Panc1 (cell line): ENCODE measurements around the gene CSPG5. TPM values are rescaled to one million over a fixed set of nuclear protein-coding genes. Genes with fewer than 3 reads are reported as not detected.

Experiments used
- ATAC-seq: fragments of 200-7000 bp; cut with Tn5 transposase; 2 replicates; pipeline ENCODE4 v1.9.1; 2020; ENCODE audit warnings: mild to moderate bottlenecking, moderate library complexity
- BruUV-seq: library from RNA; stranded (reverse); fragments of 400-500 nt; replicated peaks from 2 replicates; lab custom pipeline; 2021; lab: Mats Ljungman, UMichigan
- CTCF ChIA-PET: fragments of 300-600 bp; sonication (Branson Sonifier 250); formaldehyde crosslinking; loops from one replicate; lab custom pipeline; 2022; ENCODE audit warnings: antibody characterized with exemption; lab: Charles Lee
- POLR2A ChIA-PET: fragments of 300-600 bp; sonication (Branson Sonifier 250); formaldehyde crosslinking; loops from one replicate; lab custom pipeline; 2022; ENCODE audit warnings: antibody characterized with exemption; lab: Charles Lee
- DNase-seq: peaks from one replicate; pipeline ENCODE4 v3.0.0-alpha.2; 2010; ENCODE audit warnings: low read depth, low spot score
- H3K27ac ChIP-seq: 2 replicates; pipeline ENCODE4 v1.5.1; 2011; ENCODE audit warnings: mild to moderate bottlenecking, low read length, inconsistent platforms
- H3K27me3 ChIP-seq: fragments of 200-500 bp; sonication (Bioruptor generic); 2 replicates; pipeline ENCODE4 v1.6.0; 2014; ENCODE audit warnings: low read length, inconsistent platforms; ENCODE audit not compliant: control insufficient read depth, insufficient read depth
- H3K36me3 ChIP-seq: fragments of 200-500 bp; sonication (Bioruptor generic); 2 replicates; pipeline ENCODE4 v1.5.1; 2014; ENCODE audit warnings: inconsistent platforms, mild to moderate bottlenecking, low read length, moderate library complexity; ENCODE audit not compliant: control insufficient read depth, insufficient read depth
- H3K4me1 ChIP-seq: 2 replicates; pipeline ENCODE4 v1.5.1; 2011; ENCODE audit warnings: inconsistent platforms, mild to moderate bottlenecking, low read length, moderate library complexity; ENCODE audit not compliant: control insufficient read depth, insufficient read depth
- H3K4me3 ChIP-seq, 2 experiments: 2 replicates each; pipeline ENCODE4 v1.5.1; 2011 to 2012; ENCODE audit warnings: low read depth in 2 of 2, low read length in 2 of 2, mild to moderate bottlenecking in 2 of 2, inconsistent platforms in 1 of 2, moderate library complexity in 1 of 2
- H3K9me3 ChIP-seq: fragments of 200-500 bp; sonication (Bioruptor generic); 2 replicates; pipeline ENCODE4 v1.5.1; 2014; ENCODE audit warnings: low read depth, mild to moderate bottlenecking, inconsistent platforms, low read length, moderate library complexity; ENCODE audit not compliant: control insufficient read depth, insufficient read depth
- POLR2AphosphoS5 ChIP-seq: IDR thresholded peaks from 2 replicates; pipeline ENCODE4 v1.6.1; 2012; ENCODE audit warnings: mild to moderate bottlenecking, low read depth, low read length, moderate library complexity
- SIN3A ChIP-seq: IDR thresholded peaks from 2 replicates; pipeline ENCODE4 v1.6.1; 2012; ENCODE audit warnings: low read depth, mild to moderate bottlenecking, low read length, moderate library complexity, borderline replicate concordance; ENCODE audit not compliant: insufficient read depth
- TCF7L2 ChIP-seq: IDR thresholded peaks from 2 replicates; pipeline ENCODE4 v1.6.1; 2011; ENCODE audit warnings: mild to moderate bottlenecking, low read depth, low read length, inconsistent platforms
- in situ Hi-C: cut with HindIII; loops from 2 replicates; pipeline ENCODE4 v1.10.0; 2016; ENCODE audit warnings: low sequenced_read_pairs, low pct_unique_long_range_greater_than_20kb
- intact Hi-C: fragments of 100-400 bp; cut with micrococcal nuclease; formaldehyde crosslinking; loops from one replicate; pipeline ENCODE4 v1.10.0; 2022; ENCODE audit not compliant: unreplicated experiment
- total RNA-seq: library from RNA; stranded (reverse); gene quantifications from one replicate; pipeline ENCODE4 v1.2.1, GENCODE V29; 2021; ENCODE audit not compliant: unreplicated experiment
- TF ChIP-seq, protein P1 (sequence below): fragments of 450-650 bp; IDR thresholded peaks from 2 replicates; pipeline ENCODE4 v1.5.1; 2017; ENCODE audit warnings: mild to moderate bottlenecking
- TF ChIP-seq, protein P2 (sequence below), 2 experiments: IDR thresholded peaks; 2 replicates each; pipeline ENCODE4 v1.6.1; 2011 to 2012; ENCODE audit warnings: low read depth in 2 of 2, control low read depth in 1 of 2, low read length in 1 of 2, mild to moderate bottlenecking in 1 of 2, moderate library complexity in 1 of 2; ENCODE audit not compliant: insufficient read depth in 1 of 2

The CSPG5 gene
- total RNA-seq, 1 experiment from 2014 or later = 3.2 TPM

DNA sequence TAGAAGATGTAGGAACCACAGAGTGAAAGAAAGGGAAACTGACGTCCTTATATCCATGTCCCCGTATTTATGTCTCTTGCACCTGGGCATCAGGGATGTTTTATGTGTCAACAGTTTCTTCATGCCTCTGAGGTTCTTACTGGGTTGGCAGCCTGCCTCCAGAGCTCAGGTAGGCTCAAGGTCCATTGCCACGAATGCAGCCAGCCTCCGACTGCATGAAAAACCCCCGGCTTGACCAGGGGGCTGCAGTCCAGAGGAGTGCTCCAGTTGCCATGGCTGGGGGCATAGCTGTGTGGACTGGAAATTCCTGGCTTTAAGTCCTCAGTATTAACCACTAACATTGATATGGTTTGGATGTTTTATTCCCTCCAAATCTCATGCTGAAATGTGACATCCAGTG is 2.8 kb upstream of the CSPG5 start:
- Histone ChIP-seq H3K4me1 (no peaks in the 10 kb centered on the region), H3K4me3 (no peak overlapping the region), H3K27me3 (no peaks in the 10 kb centered on the region), H3K36me3 (no peaks in the 10 kb centered on the region), H3K27ac (no peak overlapping the region), H3K9me3 (no peaks in the 10 kb centered on the region)
- POLR2A ChIA-PET = no interaction called here
- TF ChIP-seq SIN3A (no peak), TCF7L2 (no peak), POLR2AphosphoS5 (no peak)
- TF ChIP-seq, protein P1, sequence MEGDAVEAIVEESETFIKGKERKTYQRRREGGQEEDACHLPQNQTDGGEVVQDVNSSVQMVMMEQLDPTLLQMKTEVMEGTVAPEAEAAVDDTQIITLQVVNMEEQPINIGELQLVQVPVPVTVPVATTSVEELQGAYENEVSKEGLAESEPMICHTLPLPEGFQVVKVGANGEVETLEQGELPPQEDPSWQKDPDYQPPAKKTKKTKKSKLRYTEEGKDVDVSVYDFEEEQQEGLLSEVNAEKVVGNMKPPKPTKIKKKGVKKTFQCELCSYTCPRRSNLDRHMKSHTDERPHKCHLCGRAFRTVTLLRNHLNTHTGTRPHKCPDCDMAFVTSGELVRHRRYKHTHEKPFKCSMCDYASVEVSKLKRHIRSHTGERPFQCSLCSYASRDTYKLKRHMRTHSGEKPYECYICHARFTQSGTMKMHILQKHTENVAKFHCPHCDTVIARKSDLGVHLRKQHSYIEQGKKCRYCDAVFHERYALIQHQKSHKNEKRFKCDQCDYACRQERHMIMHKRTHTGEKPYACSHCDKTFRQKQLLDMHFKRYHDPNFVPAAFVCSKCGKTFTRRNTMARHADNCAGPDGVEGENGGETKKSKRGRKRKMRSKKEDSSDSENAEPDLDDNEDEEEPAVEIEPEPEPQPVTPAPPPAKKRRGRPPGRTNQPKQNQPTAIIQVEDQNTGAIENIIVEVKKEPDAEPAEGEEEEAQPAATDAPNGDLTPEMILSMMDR = no peak
- TF ChIP-seq, protein P2, sequence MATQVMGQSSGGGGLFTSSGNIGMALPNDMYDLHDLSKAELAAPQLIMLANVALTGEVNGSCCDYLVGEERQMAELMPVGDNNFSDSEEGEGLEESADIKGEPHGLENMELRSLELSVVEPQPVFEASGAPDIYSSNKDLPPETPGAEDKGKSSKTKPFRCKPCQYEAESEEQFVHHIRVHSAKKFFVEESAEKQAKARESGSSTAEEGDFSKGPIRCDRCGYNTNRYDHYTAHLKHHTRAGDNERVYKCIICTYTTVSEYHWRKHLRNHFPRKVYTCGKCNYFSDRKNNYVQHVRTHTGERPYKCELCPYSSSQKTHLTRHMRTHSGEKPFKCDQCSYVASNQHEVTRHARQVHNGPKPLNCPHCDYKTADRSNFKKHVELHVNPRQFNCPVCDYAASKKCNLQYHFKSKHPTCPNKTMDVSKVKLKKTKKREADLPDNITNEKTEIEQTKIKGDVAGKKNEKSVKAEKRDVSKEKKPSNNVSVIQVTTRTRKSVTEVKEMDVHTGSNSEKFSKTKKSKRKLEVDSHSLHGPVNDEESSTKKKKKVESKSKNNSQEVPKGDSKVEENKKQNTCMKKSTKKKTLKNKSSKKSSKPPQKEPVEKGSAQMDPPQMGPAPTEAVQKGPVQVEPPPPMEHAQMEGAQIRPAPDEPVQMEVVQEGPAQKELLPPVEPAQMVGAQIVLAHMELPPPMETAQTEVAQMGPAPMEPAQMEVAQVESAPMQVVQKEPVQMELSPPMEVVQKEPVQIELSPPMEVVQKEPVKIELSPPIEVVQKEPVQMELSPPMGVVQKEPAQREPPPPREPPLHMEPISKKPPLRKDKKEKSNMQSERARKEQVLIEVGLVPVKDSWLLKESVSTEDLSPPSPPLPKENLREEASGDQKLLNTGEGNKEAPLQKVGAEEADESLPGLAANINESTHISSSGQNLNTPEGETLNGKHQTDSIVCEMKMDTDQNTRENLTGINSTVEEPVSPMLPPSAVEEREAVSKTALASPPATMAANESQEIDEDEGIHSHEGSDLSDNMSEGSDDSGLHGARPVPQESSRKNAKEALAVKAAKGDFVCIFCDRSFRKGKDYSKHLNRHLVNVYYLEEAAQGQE (IDR thresholded peaks at IDR 0.05; ENCODE audit: insufficient read depth in 1 of 2, low read depth in 2 of 2, low read length in 1 of 2) = no peak
- ATAC-seq (no peak), DNase-seq (no peak)
- no TSS peak for BruUV-seq
- intact Hi-C loops = no loop called here
- CTCF ChIA-PET = no interaction called here
- in situ Hi-C loops = no loop called here

- Histone ChIP-seq H3K9me3 (no peaks in the 10 kb centered on the region), H3K27ac (no peak overlapping the region), H3K27me3 (no peaks in the 10 kb centered on the region), H3K36me3 (no peaks in the 10 kb centered on the region), H3K4me3 (no peak overlapping the region), H3K4me1 (no peaks in the 10 kb centered on the region)
- ATAC-seq (no peak), DNase-seq (no peak)
- POLR2A ChIA-PET = no interaction called here
- intact Hi-C loops (no loop called here), in situ Hi-C loops (no loop called here)
- TF ChIP-seq TCF7L2 (no peak), POLR2AphosphoS5 (no peak)
- TF ChIP-seq, protein P1 = no peak
- TF ChIP-seq, protein P2 (IDR thresholded peaks at IDR 0.05; ENCODE audit: insufficient read depth in 1 of 2, low read depth in 2 of 2, low read length in 1 of 2) = no peak
- no TSS peak for BruUV-seq
- CTCF ChIA-PET = no interaction called here
Observed at GRCh38 chr3:47580481-47580880, 1.8 kb upstream of the CSPG5 start.
